Ascending aorta (tissue), 2 donors: ENCODE results near the gene WFS1. TPM values are rescaled to one million over a fixed set of nuclear protein-coding genes. Genes with fewer than 3 reads are reported as not detected.
A peak's percentile ranks its signal among the peaks of the same experiment; 100 is the strongest.

Experiments used
- DNase-seq, 2 donors: peaks; one replicate each; pipeline ENCODE4 v3.0.0-alpha.2; 2019; ENCODE audit warnings: low spot score in 2 of 2
- H3K27ac ChIP-seq, 2 donors: fragments of 200-600 bp; sonication (generic); one replicate each; pipeline ENCODE4 v1.5.1; 2016 to 2017; ENCODE audit warnings: mild to moderate bottlenecking in 1 of 2
- H3K27me3 ChIP-seq: fragments of 200-600 bp; sonication (generic); one replicate; pipeline ENCODE4 v1.5.1; 2017
- H3K36me3 ChIP-seq, 2 donors: fragments of 200-600 bp; sonication (generic); one replicate each; pipeline ENCODE4 v1.5.1; 2016
- H3K4me1 ChIP-seq, 2 donors: fragments of 200-600 bp; sonication (generic); one replicate each; pipeline ENCODE4 v1.5.1; 2016 to 2017; ENCODE audit warnings: mild to moderate bottlenecking in 1 of 2
- H3K4me3 ChIP-seq, 2 donors: fragments of 200-600 bp; sonication (generic); one replicate each; pipeline ENCODE4 v1.5.1; 2016 to 2017; ENCODE audit warnings: mild to moderate bottlenecking in 1 of 2
- H3K9me3 ChIP-seq, 2 donors: fragments of 200-600 bp; sonication (generic); one replicate each; pipeline ENCODE4 v1.5.1; 2016
- CTCF ChIP-seq, 3 experiments: fragments of 200-600 bp in 2 of 3; fragments of 450-650 bp in 1 of 3; sonication (generic) in 2 of 3; IDR thresholded peaks; one replicate each; pipeline ENCODE4 v1.5.1; 2016 to 2019; ENCODE audit warnings: antibody characterized with exemption in 3 of 3, mild to moderate bottlenecking in 1 of 3, moderate library complexity in 1 of 3
- intact Hi-C: fragments of 100-400 bp; cut with DNase I; formaldehyde crosslinking; loops from one replicate; pipeline ENCODE4 v1.15.1; 2023
- total RNA-seq: library from RNA; depleted of rRNA; stranded (reverse); fragments of >200 nt; gene quantifications from one replicate; pipeline ENCODE4 v1.1.0, GENCODE V29; 2016

The WFS1 gene
- total RNA-seq: 166 TPM

- Histone ChIP-seq H3K27ac (peak within 1 kb of the TSS; percentile 87), H3K4me3 (peak within 1 kb of the TSS; percentile 82 to 95), H3K27me3 (no peaks in the 10 kb centered on the region), H3K36me3 (no peaks in the 10 kb centered on the region), H3K9me3 (no peaks in the 10 kb centered on the region), H3K4me1 (peaks cover 25 to 38% of the 10 kb centered on the region in 2 donors)
- intact Hi-C loops: loop anchor here (1.0 to 10.0 kb wide), 7 partner anchors 11 to 1275 kb away; partner anchors contain the start of genes MAN2B2 and MRFAP1
- peak; percentile 92 to 99 for DNase-seq
- no peak for TF ChIP-seq CTCF (IDR thresholded peaks at IDR 0.05)
These were observed at the start of gene WFS1 for GRCh38 chr4:6269616-6270511. WFS1 (plus strand) TSS chr4:6269850; CDS start chr4:6277456, 7,606 bp downstream.

- no peaks in the 10 kb centered on the region for H3K4me1 ChIP-seq
- DNase-seq: no peak
- peak overlapping the region; percentile 23 to 27 for H3K4me3 ChIP-seq
- intact Hi-C loops: no loop called here
- no peak for TF ChIP-seq CTCF (IDR thresholded peaks at IDR 0.05)
- H3K36me3 ChIP-seq: no peaks in the 10 kb centered on the region
- H3K27ac ChIP-seq: no peak overlapping the region
- no peaks in the 10 kb centered on the region for H3K9me3 ChIP-seq
- H3K27me3 ChIP-seq: no peaks in the 10 kb centered on the region
These were observed 48.3 kb upstream of the WFS1 start for GRCh38 chr4:6221301-6221850.

GRCh38 chr4:6221851-6222760 is 47.5 kb upstream of the WFS1 start:
- peak in 1 of 2 donors; percentile 48 for DNase-seq
- Histone ChIP-seq H3K27me3 (no peaks in the 10 kb centered on the region), H3K36me3 (no peaks in the 10 kb centered on the region), H3K9me3 (no peaks in the 10 kb centered on the region), H3K4me1 (no peaks in the 10 kb centered on the region), H3K4me3 (peak overlapping the region; percentile 23 to 27), H3K27ac (no peak overlapping the region)
- TF ChIP-seq CTCF (IDR thresholded peaks at IDR 0.05): no peak
- intact Hi-C loops: no loop called here

GRCh38 chr4:6222761-6223292 is 46.8 kb upstream of the WFS1 start:
- H3K27me3 ChIP-seq: no peaks in the 10 kb centered on the region
- H3K4me3 ChIP-seq: no peak overlapping the region
- H3K27ac ChIP-seq: no peak overlapping the region
- no peaks in the 10 kb centered on the region for H3K9me3 ChIP-seq
- DNase-seq: peak in 1 of 2 donors; percentile 31
- TF ChIP-seq CTCF (IDR thresholded peaks at IDR 0.05): no peak
- intact Hi-C loops: no loop called here
- no peaks in the 10 kb centered on the region for H3K4me1 ChIP-seq
- no peaks in the 10 kb centered on the region for H3K36me3 ChIP-seq

- Histone ChIP-seq H3K27me3 (no peaks in the 10 kb centered on the region), H3K4me1 (no peaks in the 10 kb centered on the region), H3K36me3 (no peaks in the 10 kb centered on the region), H3K4me3 (no peak overlapping the region), H3K27ac (no peak overlapping the region), H3K9me3 (no peaks in the 10 kb centered on the region)
- TF ChIP-seq CTCF (IDR thresholded peaks at IDR 0.05): no peak
- intact Hi-C loops: no loop called here
- no peak for DNase-seq
These were observed 44.9 kb upstream of the WFS1 start for GRCh38 chr4:6224735-6225134.
